ENCODE results near the gene B3GAT3.

GRCh38 chr11:62612366-62613290 is 9.2 kb downstream of the B3GAT3 start, which contains the start of the genes EML3 and ROM1:
- TF ChIP-seq POLR2A (IDR thresholded peaks at IDR 0.05) (no peak), CTCF (IDR thresholded peaks at IDR 0.05 in 8 of 11, conservative IDR thresholded peaks at IDR 0.05 in 3 of 11) (peak; percentile 56 to 98 (median 95))
